Renal pelvis (tissue), 12 donors: ENCODE results near the gene IQUB. TPM values are rescaled to one million over a fixed set of nuclear protein-coding genes. Genes with fewer than 3 reads are reported as not detected.

Experiments used
- DNase-seq: peaks from one replicate; pipeline ENCODE4 v3.0.0-alpha.2; 2013
- long read RNA-seq, 16 experiments: transcript quantifications; one replicate each; lab custom pipeline, GENCODE V29; 2026
- polyA plus RNA-seq, 3 donors: library from polyadenylated mRNA; unstranded; fragments of 120-200 nt; gene quantifications; one replicate each; pipeline ENCODE4 v1.2.1, GENCODE V29; 2013; ENCODE audit not compliant: insufficient read length in 3 of 3

IQUB gene
- polyA plus RNA-seq = 1 to 10 TPM; 4.4 to 7.8 (median 6.3) TPM
- long read RNA-seq, donor 1 = 0 reads
- long read RNA-seq, donor 2 = 0 reads
- long read RNA-seq, donor 3 = 0 reads
- long read RNA-seq, donor 4, partial matches to known transcripts = 0 of 1 reads
- long read RNA-seq, donor 4, other reads (novel, unspliced or antisense) = 0 of 1 reads
- long read RNA-seq, donor 5 = 0 reads
- long read RNA-seq, donor 6, partial matches to known transcripts = 9 of 9 reads
- long read RNA-seq, donor 6, other reads (novel, unspliced or antisense) = 0 of 9 reads
- long read RNA-seq, donor 7 = 0 reads
- long read RNA-seq, donor 8 = 0 reads
- long read RNA-seq, donor 9 = 0 reads
- long read RNA-seq, donor 10, partial matches to known transcripts = 0 of 1 reads
- long read RNA-seq, donor 10, other reads (novel, unspliced or antisense) = 0 of 1 reads
- long read RNA-seq, donor 11 = 0 reads
- long read RNA-seq, donor 12 = 0 reads
- long read RNA-seq, donor 13 = 0 reads
- long read RNA-seq, donor 14 = 0 reads
- long read RNA-seq, donor 15, partial matches to known transcripts = 0 of 1 reads
- long read RNA-seq, donor 15, other reads (novel, unspliced or antisense) = 0 of 1 reads
- long read RNA-seq, donor 16 = 0 reads

- DNase-seq = peak; percentile 95
These were observed at the start of gene IQUB for GRCh38 chr7:123534383-123535260. IQUB (minus strand) TSS chr7:123534595; CDS start chr7:123512340, 22,255 bp downstream.

GRCh38 chr7:123583821-123584220, 49.4 kb upstream of the IQUB start:
- DNase-seq = no peak

GRCh38 chr7:123581162-123581459, 46.7 kb upstream of the IQUB start:
- DNase-seq = no peak

- peak; percentile 29 for DNase-seq
These were observed 46.2 kb upstream of the IQUB start for GRCh38 chr7:123580406-123581161.

GRCh38 chr7:123579416-123579815, 45.0 kb upstream of the IQUB start:
- no peak for DNase-seq

GRCh38 chr7:123573896-123574467, 39.6 kb upstream of the IQUB start:
- no peak for DNase-seq

GRCh38 chr7:123573341-123573740, 38.9 kb upstream of the IQUB start:
- DNase-seq = no peak

GRCh38 chr7:123571684-123572083, 37.3 kb upstream of the IQUB start:
- DNase-seq = no peak

- DNase-seq = no peak
These were observed 36.8 kb upstream of the IQUB start for GRCh38 chr7:123571187-123571586.

GRCh38 chr7:123570390-123571182, 36.2 kb upstream of the IQUB start:
- DNase-seq = no peak

- DNase-seq = no peak
These were observed 35.1 kb upstream of the IQUB start for GRCh38 chr7:123569352-123570010.

- DNase-seq = no peak
These were observed 27.7 kb upstream of the IQUB start for GRCh38 chr7:123562121-123562520.

GRCh38 chr7:123558289-123558874, 24.0 kb upstream of the IQUB start:
- DNase-seq = no peak

- peak; percentile 99 for DNase-seq
These were observed 23.2 kb upstream of the IQUB start, which contains the start of gene NDUFA5 for GRCh38 chr7:123557398-123558288. NDUFA5 (minus strand) TSS chr7:123557818; CDS start chr7:123557795, 23 bp downstream.

GRCh38 chr7:123557016-123557397, 22.6 kb upstream of the IQUB start:
- no peak for DNase-seq

GRCh38 chr7:123555484-123555883, 21.1 kb upstream of the IQUB start:
- DNase-seq = no peak

- DNase-seq = no peak
These were observed 18.8 kb upstream of the IQUB start for GRCh38 chr7:123553159-123553558.

GRCh38 chr7:123552641-123553040, 18.2 kb upstream of the IQUB start:
- DNase-seq = no peak
